GM20431 (cell line): ENCODE results near the gene KIF7.
"Not testable (repeated sequence)": the region's sequence is repeated elsewhere in the genome, so short reads cannot be mapped to it uniquely, and the experiment has no call there.

Experiments
- in situ Hi-C: fragments of 300-500 bp; cut with MseI, MboI; formaldehyde crosslinking; loops from one replicate; pipeline ENCODE4 v1.15.0; 2020; ENCODE audit warnings: low sequenced_read_pairs; ENCODE audit not compliant: unreplicated experiment

KIF7 gene

DNA sequence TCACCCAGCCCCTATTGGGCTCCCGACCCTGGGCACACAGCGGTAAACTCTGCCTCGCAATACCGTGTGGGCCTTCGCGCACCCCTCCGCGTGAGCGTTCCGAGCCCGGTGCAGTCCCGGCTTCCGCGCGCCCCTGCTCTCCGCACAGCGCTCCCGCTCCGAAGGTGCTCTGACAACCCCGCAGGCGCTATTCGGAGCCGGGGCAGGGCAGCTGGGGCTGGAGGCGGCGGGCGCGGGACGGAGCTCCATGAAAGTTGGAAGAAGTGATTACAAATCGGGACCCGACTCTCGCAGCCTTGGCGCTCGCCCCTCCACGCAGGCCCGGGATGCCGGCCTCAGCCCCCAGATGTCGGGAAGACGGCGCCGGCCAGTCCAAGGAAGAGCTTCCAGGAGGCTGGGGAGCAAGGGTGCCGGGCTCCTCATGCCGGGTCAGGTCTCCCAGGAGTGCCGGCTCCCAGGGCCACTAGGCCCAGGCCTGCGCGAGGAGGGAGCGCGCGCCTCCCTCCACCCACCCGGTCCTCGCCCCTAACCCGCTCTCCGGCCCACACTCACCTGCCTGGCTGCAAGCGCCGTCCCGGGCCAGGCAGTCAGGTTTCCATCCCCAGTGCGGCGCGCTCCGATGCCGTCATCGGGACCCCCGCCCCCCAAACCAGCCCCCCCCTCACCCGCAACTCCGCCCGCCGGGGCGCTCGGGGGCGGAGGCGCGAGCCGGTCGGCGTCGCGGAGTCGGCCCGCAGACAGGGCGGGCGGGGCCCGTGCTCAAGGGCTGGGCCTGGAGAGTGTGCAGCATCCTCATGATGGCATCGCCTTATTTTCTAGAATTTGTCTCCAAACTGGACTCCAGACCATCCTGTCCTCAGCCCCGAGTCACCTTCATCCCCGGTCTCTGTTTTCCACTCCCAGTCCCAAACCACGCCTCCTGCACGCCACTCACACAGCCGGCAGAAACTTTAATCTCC, at the start of gene KIF7:
TSS of gene KIF7 (minus strand) at position 621 of the 959 bp plus-strand sequence. CDS start 2,537 bp downstream, outside the sequence.
- in situ Hi-C loops = no loop called here

DNA sequence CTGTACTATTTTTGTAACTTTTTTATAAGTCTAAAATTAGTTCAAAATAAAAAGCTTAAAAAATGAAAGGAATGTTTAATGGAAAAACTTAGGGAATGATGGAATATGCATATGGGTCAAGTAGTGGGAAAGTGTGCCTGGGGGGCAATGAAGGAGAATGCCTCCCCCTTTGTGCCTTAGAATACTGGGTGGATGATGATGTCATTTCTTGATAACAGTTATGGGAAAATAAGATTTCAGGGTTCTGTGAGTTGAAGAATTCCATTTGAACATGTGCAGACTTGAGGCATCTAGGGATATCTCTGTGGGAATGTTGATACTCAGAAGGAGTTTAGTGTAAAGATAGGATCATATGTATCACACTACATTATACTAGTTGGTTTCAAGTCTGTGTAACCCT, 49.1 kb upstream of the KIF7 start:
- in situ Hi-C loops = no loop called here

- in situ Hi-C loops = no loop called here
Observed at GRCh38 chr15:89695198-89695597, 39.9 kb upstream of the KIF7 start.

GRCh38 chr15:89693696-89694095, 38.4 kb upstream of the KIF7 start:
- in situ Hi-C loops = no loop called here

- in situ Hi-C loops = no loop called here
Observed at GRCh38 chr15:89693091-89693490, 37.8 kb upstream of the KIF7 start.

DNA sequence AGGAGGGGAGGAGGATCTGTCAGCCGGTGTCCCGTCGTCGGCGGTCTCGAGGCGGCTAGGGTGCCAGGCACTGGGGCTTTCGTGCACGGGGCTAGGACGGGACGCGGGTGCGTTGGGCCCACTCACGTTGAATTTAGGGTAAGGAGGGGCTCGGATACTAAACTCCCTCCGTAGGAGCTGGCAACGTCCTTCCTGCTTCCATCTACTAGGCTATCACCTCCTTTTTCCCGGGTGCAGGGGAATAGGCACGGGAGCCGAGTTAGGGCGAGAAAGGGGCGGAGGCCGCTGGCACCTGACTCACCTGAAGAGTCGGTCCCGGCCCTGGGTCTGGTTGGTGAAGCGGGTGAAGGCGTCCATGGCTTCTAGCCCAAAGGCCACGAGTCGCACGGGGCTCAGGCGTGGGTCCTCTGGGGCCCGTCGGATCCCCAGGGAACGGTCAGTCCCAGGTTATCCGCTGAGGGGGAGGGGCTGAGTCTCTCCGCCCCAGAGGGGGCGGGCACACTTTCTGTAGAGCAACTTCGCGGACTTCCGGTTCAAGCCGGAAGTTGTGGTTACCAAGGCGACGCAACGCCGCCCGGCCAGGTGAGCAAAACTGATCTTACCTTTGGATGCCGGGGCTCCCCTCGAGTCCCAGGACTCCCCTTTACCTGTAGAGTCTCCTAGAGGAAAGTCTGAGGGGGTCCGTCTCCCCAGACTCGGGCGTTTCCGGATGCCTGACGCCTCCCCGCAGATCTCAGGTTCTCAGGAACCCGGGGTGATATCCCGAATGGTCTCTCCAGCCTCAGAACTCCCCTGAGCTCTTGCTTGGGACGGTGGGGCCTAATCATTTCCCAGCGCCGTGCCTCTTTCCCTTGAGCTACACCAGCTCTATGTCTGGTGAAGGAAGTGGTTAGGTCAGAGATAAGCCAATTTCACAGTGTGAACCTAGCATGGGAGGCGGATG, 35.3 kb upstream of the KIF7 start, which contains the start of the genes PEX11A and WDR93:
TSS of gene PEX11A (minus strand) at position 479 of the 943 bp plus-strand sequence. CDS start at position 357, 122 bp downstream.
TSS of gene WDR93 (plus strand) at position 536 of the 943 bp plus-strand sequence. CDS start 10,936 bp downstream, outside the sequence.
- in situ Hi-C loops = no loop called here

DNA sequence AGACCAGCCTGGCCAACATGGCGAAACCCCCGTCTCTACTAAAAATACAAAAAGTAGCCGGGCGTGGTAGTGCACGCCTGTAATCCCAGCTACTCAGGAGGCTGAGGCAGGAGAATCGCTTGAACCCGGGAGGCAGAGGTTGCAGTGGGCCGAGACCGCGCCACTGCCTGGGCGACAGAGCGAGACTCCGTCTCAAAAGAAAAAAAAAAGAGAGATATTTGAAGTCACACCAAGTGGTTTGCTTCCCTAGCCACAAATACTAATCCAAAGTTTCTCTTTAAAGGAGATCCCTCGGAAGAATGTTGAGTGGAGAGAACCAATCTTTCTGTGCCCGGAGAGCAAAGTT, 34.6 kb upstream of the KIF7 start:
- in situ Hi-C loops = not testable (repeated sequence)

GRCh38 chr15:89686522-89686921, 31.3 kb upstream of the KIF7 start:
- in situ Hi-C loops = no loop called here

DNA sequence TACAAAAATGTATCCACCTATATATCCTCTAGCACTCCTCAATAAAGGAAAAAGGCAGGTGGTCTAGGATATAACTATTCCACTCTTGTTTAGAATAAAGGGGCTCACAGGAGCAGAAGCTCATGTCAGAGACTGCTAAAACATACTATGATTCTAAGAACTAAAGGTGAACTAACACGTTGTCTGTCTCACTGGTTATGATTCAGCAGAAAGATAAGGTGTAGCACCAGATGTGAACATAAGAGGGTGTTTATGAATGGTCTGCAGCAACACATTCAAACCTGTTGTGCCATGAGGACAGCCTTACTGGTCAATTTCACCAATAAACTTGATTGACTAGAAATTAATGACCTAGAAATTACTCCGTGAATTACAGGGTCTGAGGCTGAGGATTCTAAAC, 30.7 kb upstream of the KIF7 start:
- in situ Hi-C loops = no loop called here

DNA sequence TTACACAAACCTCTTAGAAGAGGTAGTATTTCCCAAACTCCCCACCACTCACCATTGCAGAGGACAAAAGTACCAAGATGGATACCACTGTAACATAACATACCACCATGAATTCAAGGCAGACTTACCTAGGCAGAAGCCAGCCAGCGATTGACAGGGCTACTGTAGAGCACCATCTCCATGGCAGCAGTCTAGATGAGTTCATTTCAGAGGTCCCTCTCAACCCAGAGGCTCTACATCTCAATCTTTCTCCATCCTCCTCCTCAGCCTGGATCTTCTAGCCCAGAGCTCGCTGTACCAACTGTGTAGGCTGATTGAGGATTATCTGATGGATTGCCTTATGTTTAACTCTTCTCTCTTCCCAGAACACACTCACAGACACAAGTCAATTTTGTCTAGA, 25.9 kb upstream of the KIF7 start:
- in situ Hi-C loops = no loop called here

GRCh38 chr15:89680282-89680873, 25.1 kb upstream of the KIF7 start:
- in situ Hi-C loops = no loop called here

DNA sequence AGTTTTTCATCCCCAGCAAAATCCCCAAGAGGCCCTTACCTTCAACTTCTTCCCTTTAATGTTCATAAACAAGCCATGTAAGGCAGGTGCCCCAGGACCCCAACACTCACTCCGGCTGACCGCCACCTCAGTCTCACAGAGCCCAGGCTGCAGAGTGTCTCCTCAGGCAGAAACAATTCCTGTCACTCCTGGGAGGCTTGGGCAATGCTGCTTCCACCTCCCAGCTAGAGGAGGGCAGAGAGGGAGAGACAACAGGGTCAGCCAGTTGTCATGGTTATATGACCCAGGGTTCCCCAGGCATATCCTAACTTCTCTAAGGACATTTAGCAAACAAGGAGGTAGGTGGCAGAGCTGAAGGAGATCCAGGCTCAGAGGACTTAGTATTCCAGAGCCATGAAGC, 23.9 kb upstream of the KIF7 start, which contains the start of gene PLIN1:
TSS of gene PLIN1 (minus strand) at position 156 of the 400 bp plus-strand sequence. CDS start 1,878 bp downstream, outside the sequence.
- in situ Hi-C loops = no loop called here

- in situ Hi-C loops = no loop called here
Observed at GRCh38 chr15:89677381-89677780, 22.1 kb upstream of the KIF7 start.

GRCh38 chr15:89675606-89676005, 20.3 kb upstream of the KIF7 start:
- in situ Hi-C loops = no loop called here

DNA sequence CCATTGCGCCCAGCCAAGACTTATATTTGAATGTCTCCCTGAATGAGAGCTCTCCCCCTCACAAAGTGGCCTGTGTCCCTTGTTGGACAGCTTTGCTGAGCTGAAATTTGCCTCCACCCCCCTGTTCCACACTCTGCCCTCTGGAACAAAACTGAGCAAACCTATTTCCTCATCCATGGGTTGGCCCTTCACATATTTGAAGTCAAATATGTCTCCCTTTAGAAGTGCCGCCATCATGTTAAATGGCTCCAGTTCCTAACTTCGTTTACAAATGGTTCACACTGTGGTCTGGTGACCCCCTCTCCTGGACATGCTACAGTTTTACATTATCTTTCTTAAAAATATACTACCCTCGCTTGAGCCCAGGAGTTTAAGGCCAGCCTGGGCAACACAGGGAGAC, 19.3 kb upstream of the KIF7 start:
- in situ Hi-C loops = no loop called here

DNA sequence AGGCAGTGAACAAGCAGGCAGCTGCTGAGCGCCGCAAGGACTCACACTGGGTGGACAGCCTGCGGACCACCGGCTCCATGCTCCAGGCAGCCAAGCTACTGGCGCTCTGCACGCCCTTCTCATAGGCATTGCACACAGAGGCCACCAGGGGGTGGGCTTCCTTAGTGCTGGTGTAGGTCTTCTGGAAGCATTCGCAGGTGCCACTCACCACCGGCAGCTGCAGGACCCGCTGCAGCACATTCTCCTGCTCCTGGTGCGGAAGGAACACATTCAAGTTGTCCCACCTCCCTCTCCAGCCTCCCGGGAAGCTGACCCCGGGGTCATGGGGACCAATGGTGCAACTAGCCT, 17.9 kb upstream of the KIF7 start:
- in situ Hi-C loops = no loop called here

DNA sequence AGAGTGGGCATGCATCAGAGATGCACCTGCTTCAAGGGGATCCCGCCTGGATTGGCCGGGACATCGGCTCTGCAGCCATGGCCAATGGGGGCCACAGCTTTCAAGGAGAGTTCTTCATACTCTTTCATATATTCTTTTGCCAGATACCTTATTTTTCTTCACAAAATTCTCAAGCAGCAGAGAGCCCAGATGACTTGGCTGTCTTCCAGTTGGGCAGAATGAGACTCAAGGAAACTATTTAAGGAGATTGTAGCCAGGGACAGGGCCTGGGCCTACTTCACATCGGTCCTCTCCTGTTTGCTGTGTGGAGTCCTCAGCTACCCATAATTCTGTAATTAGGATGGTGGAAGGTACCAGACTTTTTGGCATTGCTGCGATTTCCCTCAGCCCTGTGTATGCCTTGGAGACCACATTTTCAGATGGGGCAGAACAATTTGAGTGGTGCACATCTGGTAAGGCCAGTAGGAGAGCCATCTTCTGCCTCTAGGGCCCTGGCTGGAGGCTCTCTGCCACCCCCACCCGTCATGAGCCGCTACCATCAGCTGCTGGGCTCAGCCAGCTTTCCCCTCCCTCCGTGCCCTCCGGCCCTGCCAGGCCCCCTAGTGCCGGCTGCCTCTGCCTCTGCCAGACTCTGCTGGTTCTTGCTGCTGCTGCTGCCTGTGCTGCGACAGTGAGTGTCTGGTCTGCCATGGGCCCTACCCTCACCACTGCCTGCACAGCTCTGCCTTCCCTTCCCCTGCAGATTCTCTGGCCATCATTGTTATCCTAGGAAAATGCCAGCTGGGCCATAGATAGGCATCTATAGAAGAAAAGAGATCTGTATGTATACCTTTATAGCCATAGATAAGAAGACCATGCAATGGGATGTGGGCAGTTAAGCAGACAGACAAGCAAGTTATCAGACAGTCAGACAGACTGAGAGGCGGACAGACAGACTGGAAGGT, 17.2 kb upstream of the KIF7 start:
- in situ Hi-C loops = no loop called here

DNA sequence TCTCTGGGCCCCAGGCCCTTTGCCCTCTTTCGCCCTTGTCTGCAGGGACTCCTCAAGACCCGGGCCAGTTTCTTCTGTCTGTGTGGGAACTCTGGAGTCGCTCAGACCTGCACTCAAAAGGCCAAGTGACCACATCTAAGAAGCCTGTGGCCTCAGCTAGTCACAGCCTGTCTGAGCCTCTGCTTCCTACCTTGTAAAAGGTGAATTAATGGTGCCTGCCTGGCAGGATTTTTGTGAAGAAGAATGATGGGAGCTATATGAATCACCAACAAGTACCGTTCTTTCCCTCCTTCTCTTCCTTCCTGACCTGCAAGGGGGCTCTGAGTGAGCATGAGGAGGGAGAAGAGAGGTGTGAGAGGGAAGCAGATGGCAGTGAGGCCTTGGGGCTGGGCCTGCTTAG, 16.4 kb upstream of the KIF7 start:
- in situ Hi-C loops = no loop called here

DNA sequence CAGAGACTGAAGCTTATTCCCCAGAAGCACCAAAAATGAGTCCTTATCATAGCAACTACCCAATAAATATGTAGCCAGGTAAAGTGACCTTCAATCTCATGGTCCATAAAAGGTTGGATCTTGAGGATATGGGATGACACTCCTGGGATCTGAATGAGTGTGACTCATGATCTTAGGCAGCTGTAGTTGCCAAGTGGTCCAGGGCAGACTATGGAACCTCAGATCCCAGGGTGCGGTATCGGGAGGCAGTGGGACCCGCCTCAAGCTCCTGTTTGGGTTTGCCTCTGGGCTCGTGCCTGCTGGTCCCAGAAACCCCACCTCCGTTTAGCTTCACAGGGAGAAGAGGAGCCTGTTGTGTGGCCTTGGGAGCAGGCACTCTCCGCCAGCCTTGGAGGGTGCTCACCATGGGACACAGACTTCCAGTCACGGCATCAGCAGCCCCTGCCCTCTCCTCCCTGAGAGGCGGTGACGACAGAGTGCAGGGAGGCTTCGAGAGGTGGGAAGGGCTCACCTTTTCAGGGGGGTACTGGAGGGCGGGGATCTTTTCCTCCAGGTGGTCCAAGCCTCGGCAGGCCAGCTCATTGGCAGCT, 15.8 kb upstream of the KIF7 start:
- in situ Hi-C loops = no loop called here
